Omental fat pad (tissue), 4 donors: ENCODE measurements around the gene DSCAM. TPM values are rescaled to one million over a fixed set of nuclear protein-coding genes. Genes with fewer than 3 reads are reported as not detected.
"Not testable (repeated sequence)": the region's sequence is repeated elsewhere in the genome, so short reads cannot be mapped to it uniquely, and the experiment has no call there.

Experiments
- ATAC-seq: fragments of 150-250 bp; one replicate; pipeline ENCODE4 v1.9.1; 2016; ENCODE audit warnings: mild to moderate bottlenecking, moderate library complexity; ENCODE audit not compliant: low FRiP score
- DNase-seq: peaks from one replicate; pipeline ENCODE4 v3.0.0-alpha.2; 2019; ENCODE audit warnings: low spot score
- CTCF ChIP-seq, 3 donors: fragments of 450-650 bp; IDR thresholded peaks; one replicate each; pipeline ENCODE4 v1.5.1; 2016 to 2017; ENCODE audit warnings: antibody characterized with exemption in 3 of 3, mild to moderate bottlenecking in 3 of 3, moderate library complexity in 2 of 3
- total RNA-seq, 4 donors: library from RNA; depleted of rRNA; stranded (reverse); fragments of >200 nt; gene quantifications; one replicate each; pipeline ENCODE4 v1.1.0, GENCODE V29; 2016

Gene DSCAM
- total RNA-seq, 4 donors from 2014 or later, result 0.16 TPM; not detected in 3

GRCh38 chr21:40047993-40048730 is 798.8 kb downstream of the DSCAM start:
- no peak for DNase-seq
- peak; percentile 30 for ATAC-seq
- no peak for TF ChIP-seq CTCF (IDR thresholded peaks at IDR 0.05)

- TF ChIP-seq CTCF (IDR thresholded peaks at IDR 0.05), result no peak
- no peak for ATAC-seq
- no peak for DNase-seq
Observed at GRCh38 chr21:40047211-40047610, 799.7 kb downstream of the DSCAM start.

- ATAC-seq (no peak), DNase-seq (no peak)
- no peak for TF ChIP-seq CTCF (IDR thresholded peaks at IDR 0.05)
Observed at GRCh38 chr21:40043866-40044265, 803.1 kb downstream of the DSCAM start.

GRCh38 chr21:40043423-40043822 is 803.5 kb downstream of the DSCAM start:
- DNase-seq, result no peak
- ATAC-seq, result no peak
- TF ChIP-seq CTCF (IDR thresholded peaks at IDR 0.05), result no peak

- no peak for ATAC-seq
- no peak for DNase-seq
- no peak for TF ChIP-seq CTCF (IDR thresholded peaks at IDR 0.05)
Observed at GRCh38 chr21:40041446-40041845, 805.5 kb downstream of the DSCAM start.

GRCh38 chr21:40033156-40033782 is 813.7 kb downstream of the DSCAM start:
- ATAC-seq, DNase-seq: not testable (repeated sequence)

GRCh38 chr21:40029888-40030287 is 817.1 kb downstream of the DSCAM start:
- DNase-seq (no peak), ATAC-seq (no peak)
- no peak for TF ChIP-seq CTCF (IDR thresholded peaks at IDR 0.05)

- not testable (repeated sequence) for ATAC-seq, DNase-seq
Observed at GRCh38 chr21:40028393-40028792, 818.6 kb downstream of the DSCAM start.
